Measurements from ENCODE around the gene SLC6A15. TPM values are rescaled to one million over a fixed set of nuclear protein-coding genes. Genes with fewer than 3 reads are reported as not detected.

The SLC6A15 gene
- total RNA-seq, 1 donor from 2014 or later = 65.0 TPM

DNA sequence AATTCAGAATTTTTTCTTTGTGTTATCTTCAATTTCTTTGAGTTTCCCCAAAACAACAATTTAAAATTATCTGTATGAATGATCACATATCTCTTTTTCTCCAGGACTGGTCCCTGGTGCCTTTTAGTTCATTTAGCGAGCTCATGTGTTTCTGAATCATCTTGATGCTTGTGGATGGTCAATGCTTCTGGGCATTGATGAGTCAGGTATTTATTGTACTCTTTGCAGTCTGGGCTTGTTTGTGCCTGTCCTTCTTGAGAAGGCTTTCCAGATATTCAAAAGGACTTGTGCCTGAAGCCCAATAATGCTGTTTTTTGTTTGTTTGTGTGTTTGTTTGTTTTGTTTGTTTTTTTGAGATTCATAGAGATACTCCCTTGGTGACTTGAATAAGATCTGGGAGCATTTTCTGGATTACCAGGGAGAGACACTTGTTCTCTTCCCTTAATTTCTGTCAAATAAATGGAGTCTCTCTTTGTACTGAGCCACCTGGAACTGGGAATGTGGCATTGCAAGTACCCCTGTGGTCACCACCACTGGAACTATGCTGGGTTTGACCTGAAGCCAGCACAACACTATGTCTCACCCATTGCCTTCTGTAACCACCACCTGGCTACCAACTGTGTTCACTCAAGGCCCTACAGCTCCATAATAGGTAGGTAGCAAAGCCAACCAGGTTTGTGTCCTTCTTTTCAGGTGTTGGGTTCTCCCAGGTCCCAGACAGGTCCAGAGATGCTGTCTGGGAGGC, 56.3 kb downstream of the SLC6A15 start:
- peak; percentile 36 for FAIRE-seq
- TF ChIP-seq, protein P1, sequence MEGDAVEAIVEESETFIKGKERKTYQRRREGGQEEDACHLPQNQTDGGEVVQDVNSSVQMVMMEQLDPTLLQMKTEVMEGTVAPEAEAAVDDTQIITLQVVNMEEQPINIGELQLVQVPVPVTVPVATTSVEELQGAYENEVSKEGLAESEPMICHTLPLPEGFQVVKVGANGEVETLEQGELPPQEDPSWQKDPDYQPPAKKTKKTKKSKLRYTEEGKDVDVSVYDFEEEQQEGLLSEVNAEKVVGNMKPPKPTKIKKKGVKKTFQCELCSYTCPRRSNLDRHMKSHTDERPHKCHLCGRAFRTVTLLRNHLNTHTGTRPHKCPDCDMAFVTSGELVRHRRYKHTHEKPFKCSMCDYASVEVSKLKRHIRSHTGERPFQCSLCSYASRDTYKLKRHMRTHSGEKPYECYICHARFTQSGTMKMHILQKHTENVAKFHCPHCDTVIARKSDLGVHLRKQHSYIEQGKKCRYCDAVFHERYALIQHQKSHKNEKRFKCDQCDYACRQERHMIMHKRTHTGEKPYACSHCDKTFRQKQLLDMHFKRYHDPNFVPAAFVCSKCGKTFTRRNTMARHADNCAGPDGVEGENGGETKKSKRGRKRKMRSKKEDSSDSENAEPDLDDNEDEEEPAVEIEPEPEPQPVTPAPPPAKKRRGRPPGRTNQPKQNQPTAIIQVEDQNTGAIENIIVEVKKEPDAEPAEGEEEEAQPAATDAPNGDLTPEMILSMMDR (IDR thresholded peaks at IDR 0.05; ENCODE audit: insufficient read depth, low read length, severe bottlenecking) = no peak
- Histone ChIP-seq H3K4me3 (ENCODE audit: low read depth, low read length) (no peak overlapping the region), H3K36me3 (ENCODE audit: control insufficient read depth, insufficient read depth, low read length) (no peaks in the 10 kb centered on the region), H3K27me3 (ENCODE audit: control insufficient read depth, insufficient read depth, low read length) (no peaks in the 10 kb centered on the region)
- peak; percentile 93 for DNase-seq (ENCODE audit: low read depth)

DNA sequence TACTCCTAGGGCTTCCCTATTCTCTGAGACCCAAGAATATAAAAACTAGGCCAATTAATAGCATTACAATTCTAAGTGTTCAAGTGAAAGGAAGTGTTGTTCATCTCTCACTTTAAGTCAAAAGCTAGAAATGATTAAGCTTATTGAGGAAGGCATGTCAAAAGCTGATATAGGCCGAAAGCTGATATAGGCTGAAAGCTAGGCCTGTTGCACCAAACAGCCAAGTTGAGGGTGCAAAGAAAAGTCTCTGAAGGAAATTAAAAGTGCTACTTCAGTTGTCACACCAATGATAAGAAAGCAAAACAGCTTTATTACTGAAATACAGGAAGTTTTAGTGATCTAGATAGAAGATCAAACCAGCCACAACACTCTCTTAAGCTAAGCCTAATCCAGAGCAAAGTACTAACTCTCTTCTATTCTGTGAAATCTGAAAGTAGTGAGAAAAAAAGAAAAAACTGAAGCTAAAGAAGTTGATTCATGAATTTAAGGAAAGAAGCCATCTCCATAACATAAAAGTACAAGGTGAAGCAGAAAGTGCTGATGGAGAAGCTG, 68.9 kb downstream of the SLC6A15 start:
- DNase-seq (ENCODE audit: low read depth) (no peak), FAIRE-seq (no peak)
- TF ChIP-seq, protein P1 (IDR thresholded peaks at IDR 0.05; ENCODE audit: insufficient read depth, low read length, severe bottlenecking) = no peak
- Histone ChIP-seq H3K4me3 (ENCODE audit: low read depth, low read length) (no peak overlapping the region), H3K36me3 (ENCODE audit: control insufficient read depth, insufficient read depth, low read length) (no peaks in the 10 kb centered on the region), H3K27me3 (ENCODE audit: control insufficient read depth, insufficient read depth, low read length) (no peaks in the 10 kb centered on the region)

DNA sequence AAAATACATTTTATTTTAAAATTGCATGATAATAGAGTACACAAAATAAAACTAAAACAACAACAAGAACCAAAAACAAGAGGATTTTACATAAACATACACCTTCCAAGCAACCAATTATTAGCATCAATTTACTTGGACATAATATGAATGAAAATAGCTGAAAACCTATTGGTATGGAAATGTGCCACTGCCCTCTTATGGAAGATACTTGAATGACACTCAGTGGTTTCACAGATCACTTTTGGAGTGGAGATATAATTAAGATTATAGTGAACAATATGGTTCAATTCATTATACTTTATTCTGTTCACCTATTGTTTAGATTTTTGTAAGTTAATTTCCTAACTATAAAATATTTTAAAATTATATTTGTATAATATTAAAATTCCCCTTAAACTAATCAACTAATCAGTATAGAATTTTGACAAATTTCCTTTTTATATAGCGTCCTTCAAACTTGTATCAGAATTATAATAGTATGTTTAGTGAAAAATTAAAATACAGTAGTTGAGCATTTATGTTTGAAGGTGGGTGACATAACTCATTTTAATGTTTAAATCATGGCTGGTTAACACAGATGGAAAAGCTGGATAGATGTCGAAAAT, 70.1 kb downstream of the SLC6A15 start:
- DNase-seq (ENCODE audit: low read depth) (peak; percentile 65), FAIRE-seq (no peak)
- no peaks in the 10 kb centered on the region for H3K27me3 ChIP-seq (ENCODE audit: control insufficient read depth, insufficient read depth, low read length)
- no peak overlapping the region for H3K4me3 ChIP-seq (ENCODE audit: low read depth, low read length)
- H3K36me3 ChIP-seq (ENCODE audit: control insufficient read depth, insufficient read depth, low read length) = no peaks in the 10 kb centered on the region
- TF ChIP-seq, protein P1 (IDR thresholded peaks at IDR 0.05; ENCODE audit: insufficient read depth, low read length, severe bottlenecking) = peak; percentile 44

DNA sequence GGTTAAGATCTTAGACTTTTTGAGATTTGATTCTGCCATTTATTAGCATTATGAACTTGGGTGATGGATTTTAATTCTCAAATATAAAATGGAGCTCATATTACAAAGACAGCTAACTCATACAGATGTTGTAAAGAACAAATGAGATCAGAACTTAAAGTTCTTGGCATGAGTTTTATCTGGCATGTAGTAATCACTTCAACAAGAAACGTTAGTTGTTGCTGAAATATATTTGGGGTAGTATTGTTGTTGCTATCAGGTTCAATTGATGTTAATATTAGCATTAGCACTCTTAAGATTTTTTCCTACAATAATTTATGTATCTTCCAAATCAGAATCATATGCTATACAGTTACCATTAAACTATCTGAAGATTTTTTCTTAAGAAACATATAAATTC, 71.0 kb downstream of the SLC6A15 start:
- H3K27me3 ChIP-seq (ENCODE audit: control insufficient read depth, insufficient read depth, low read length) = no peaks in the 10 kb centered on the region
- no peaks in the 10 kb centered on the region for H3K36me3 ChIP-seq (ENCODE audit: control insufficient read depth, insufficient read depth, low read length)
- DNase-seq (ENCODE audit: low read depth) (no peak), FAIRE-seq (no peak)
- no peak overlapping the region for H3K4me3 ChIP-seq (ENCODE audit: low read depth, low read length)
- TF ChIP-seq, protein P1 (IDR thresholded peaks at IDR 0.05; ENCODE audit: insufficient read depth, low read length, severe bottlenecking) = no peak

DNA sequence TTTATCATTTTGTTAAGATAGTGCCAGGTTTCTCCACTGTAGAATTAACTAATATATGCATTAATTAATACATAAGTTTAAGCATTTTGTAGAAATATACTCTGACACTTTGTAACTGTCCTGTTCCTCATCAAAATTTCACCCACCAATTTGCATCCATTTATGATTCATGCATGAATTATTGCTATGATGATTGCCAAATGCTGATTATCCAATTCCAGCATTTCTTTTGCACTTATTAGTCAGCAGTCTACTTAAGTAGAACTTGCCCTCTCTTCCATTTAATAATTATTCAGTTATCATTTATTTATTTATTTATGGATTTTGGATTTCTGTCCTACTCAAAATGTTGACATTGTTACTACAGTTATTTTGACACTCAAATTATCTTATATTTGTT, 72.2 kb downstream of the SLC6A15 start:
- H3K27me3 ChIP-seq (ENCODE audit: control insufficient read depth, insufficient read depth, low read length) = no peaks in the 10 kb centered on the region
- DNase-seq (ENCODE audit: low read depth) (peak; percentile 68), FAIRE-seq (no peak)
- H3K4me3 ChIP-seq (ENCODE audit: low read depth, low read length) = no peak overlapping the region
- TF ChIP-seq, protein P1 (IDR thresholded peaks at IDR 0.05; ENCODE audit: insufficient read depth, low read length, severe bottlenecking) = no peak
- H3K36me3 ChIP-seq (ENCODE audit: control insufficient read depth, insufficient read depth, low read length) = no peaks in the 10 kb centered on the region

All from bronchial epithelial cell (primary cell).